DND-41 (cell line): Measurements from ENCODE around the gene TBC1D22A.

Source experiments
- ATAC-seq: fragments of 200-7000 bp; cut with Tn5 transposase; 3 replicates; pipeline ENCODE4 v1.9.1; 2021; ENCODE audit warnings: low read depth; ENCODE audit not compliant: insufficient read depth
- DNase-seq: peaks from one replicate; pipeline ENCODE4 v3.0.0-alpha.2; 2020
- H2AFZ ChIP-seq: 2 replicates; pipeline ENCODE4 v1.6.0; 2012; ENCODE audit warnings: low read depth, low read length
- H3K27ac ChIP-seq: 2 replicates; pipeline ENCODE4 v1.5.1; 2012; ENCODE audit warnings: low read length, inconsistent platforms
- H3K27me3 ChIP-seq: fragments of 200-600 bp; sonication (generic); 2 replicates; pipeline ENCODE4 v1.6.0; 2012; ENCODE audit warnings: low read length, mild to moderate bottlenecking, inconsistent platforms; ENCODE audit not compliant: insufficient read depth, poor library complexity
- H3K36me3 ChIP-seq: 2 replicates; pipeline ENCODE4 v1.5.1; 2012; ENCODE audit warnings: low read length, inconsistent platforms; ENCODE audit not compliant: insufficient read depth
- H3K4me1 ChIP-seq: 2 replicates; pipeline ENCODE4 v1.5.1; 2012; ENCODE audit warnings: mild to moderate bottlenecking, low read length; ENCODE audit not compliant: insufficient read depth
- H3K4me2 ChIP-seq: 2 replicates; pipeline ENCODE4 v1.6.0; 2012; ENCODE audit warnings: mild to moderate bottlenecking, moderate library complexity, low read length, inconsistent platforms; ENCODE audit not compliant: insufficient read depth
- H3K4me3 ChIP-seq, 2 experiments: fragments of 200-600 bp in 1 of 2; shearing (Covaris generic) in 1 of 2; 2 replicates each; pipeline ENCODE4 v1.5.1; 2012 to 2016; ENCODE audit warnings: inconsistent platforms in 2 of 2, low read length in 2 of 2, mild to moderate bottlenecking in 2 of 2, low read depth in 1 of 2, moderate library complexity in 1 of 2
- H3K79me2 ChIP-seq: 2 replicates; pipeline ENCODE4 v1.6.0; 2012; ENCODE audit warnings: low read length, inconsistent platforms; ENCODE audit not compliant: insufficient read depth
- H3K9ac ChIP-seq: 2 replicates; pipeline ENCODE4 v1.6.0; 2012; ENCODE audit warnings: low read depth, mild to moderate bottlenecking, inconsistent platforms, low read length, moderate library complexity
- H3K9me3 ChIP-seq: 2 replicates; pipeline ENCODE4 v1.5.1; 2012; ENCODE audit warnings: low read length, moderate library complexity, mild to moderate bottlenecking, inconsistent platforms; ENCODE audit not compliant: insufficient read depth, severe bottlenecking
- H4K20me1 ChIP-seq: 2 replicates; pipeline ENCODE4 v1.6.0; 2012; ENCODE audit warnings: low read length; ENCODE audit not compliant: insufficient read depth
- EZH2 ChIP-seq: IDR thresholded peaks from 3 replicates; pipeline ENCODE4 v1.6.1; 2012; ENCODE audit warnings: borderline replicate concordance, low read depth, mild to moderate bottlenecking, moderate library complexity, low read length, inconsistent platforms; ENCODE audit not compliant: severe bottlenecking
- TF ChIP-seq, protein P1 (sequence below): IDR thresholded peaks from 2 replicates; pipeline ENCODE4 v1.5.1; 2012; ENCODE audit warnings: borderline replicate concordance, low read length, moderate library complexity, mild to moderate bottlenecking; ENCODE audit not compliant: poor library complexity, severe bottlenecking; ENCODE audit errors: extremely low read depth

The TBC1D22A gene

GRCh38 chr22:46972256-46972655 is 209.8 kb downstream of the TBC1D22A start:
- Histone ChIP-seq H3K4me3 (no peak overlapping the region), H3K79me2 (peaks cover 3% of the 10 kb centered on the region), H3K27me3 (no peaks in the 10 kb centered on the region), H3K9me3 (no peaks in the 10 kb centered on the region), H3K27ac (no peak overlapping the region), H3K36me3 (peaks cover 23% of the 10 kb centered on the region), H3K4me1 (no peaks in the 10 kb centered on the region), H2AFZ (no peak overlapping the region), H3K9ac (no peak overlapping the region), H3K4me2 (no peak overlapping the region), H4K20me1 (peaks cover 18% of the 10 kb centered on the region; the same call in 1 of the 2 replicates)
- DNase-seq (no peak), ATAC-seq (no peak)
- TF ChIP-seq EZH2: no peak
- TF ChIP-seq, protein P1, sequence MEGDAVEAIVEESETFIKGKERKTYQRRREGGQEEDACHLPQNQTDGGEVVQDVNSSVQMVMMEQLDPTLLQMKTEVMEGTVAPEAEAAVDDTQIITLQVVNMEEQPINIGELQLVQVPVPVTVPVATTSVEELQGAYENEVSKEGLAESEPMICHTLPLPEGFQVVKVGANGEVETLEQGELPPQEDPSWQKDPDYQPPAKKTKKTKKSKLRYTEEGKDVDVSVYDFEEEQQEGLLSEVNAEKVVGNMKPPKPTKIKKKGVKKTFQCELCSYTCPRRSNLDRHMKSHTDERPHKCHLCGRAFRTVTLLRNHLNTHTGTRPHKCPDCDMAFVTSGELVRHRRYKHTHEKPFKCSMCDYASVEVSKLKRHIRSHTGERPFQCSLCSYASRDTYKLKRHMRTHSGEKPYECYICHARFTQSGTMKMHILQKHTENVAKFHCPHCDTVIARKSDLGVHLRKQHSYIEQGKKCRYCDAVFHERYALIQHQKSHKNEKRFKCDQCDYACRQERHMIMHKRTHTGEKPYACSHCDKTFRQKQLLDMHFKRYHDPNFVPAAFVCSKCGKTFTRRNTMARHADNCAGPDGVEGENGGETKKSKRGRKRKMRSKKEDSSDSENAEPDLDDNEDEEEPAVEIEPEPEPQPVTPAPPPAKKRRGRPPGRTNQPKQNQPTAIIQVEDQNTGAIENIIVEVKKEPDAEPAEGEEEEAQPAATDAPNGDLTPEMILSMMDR: no peak

- H3K27me3 ChIP-seq: no peaks in the 10 kb centered on the region
- H2AFZ ChIP-seq: no peak overlapping the region
- TF ChIP-seq, protein P1: no peak
- TF ChIP-seq EZH2: no peak
- no peak overlapping the region for H3K27ac ChIP-seq
- no peaks in the 10 kb centered on the region for H3K9me3 ChIP-seq
- no peak overlapping the region for H3K9ac ChIP-seq
- peaks cover 15% of the 10 kb centered on the region; the same call in 1 of the 2 replicates for H4K20me1 ChIP-seq
- H3K4me2 ChIP-seq: no peak overlapping the region
- H3K4me1 ChIP-seq: no peaks in the 10 kb centered on the region
- H3K36me3 ChIP-seq: peaks cover 30% of the 10 kb centered on the region
- peaks cover 3% of the 10 kb centered on the region for H3K79me2 ChIP-seq
- DNase-seq: no peak
- no peak overlapping the region for H3K4me3 ChIP-seq
- ATAC-seq: no peak
Measured at GRCh38 chr22:46972901-46973831, 210.7 kb downstream of the TBC1D22A start.

DNA sequence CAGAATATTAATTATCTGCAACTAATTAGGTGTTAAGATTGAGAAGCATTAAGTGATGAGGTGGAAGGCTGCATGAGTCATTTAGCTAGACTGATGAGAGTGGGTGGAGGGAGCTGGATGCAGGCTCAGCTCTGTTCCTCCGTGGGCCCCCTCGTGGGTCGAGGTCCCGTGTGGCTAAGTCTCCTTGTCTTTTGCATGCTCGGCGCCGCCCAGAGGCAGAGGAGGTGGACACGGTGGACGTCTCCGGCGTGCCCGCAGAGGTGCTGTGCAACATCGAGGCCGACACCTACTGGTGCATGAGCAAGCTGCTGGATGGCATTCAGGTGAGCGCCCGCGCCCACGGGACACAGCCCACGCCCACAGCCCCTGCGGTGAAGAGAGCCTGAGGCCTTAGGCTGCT is 211.6 kb downstream of the TBC1D22A start:
- no peak for ATAC-seq
- H3K4me2 ChIP-seq: no peak overlapping the region
- H3K9me3 ChIP-seq: no peaks in the 10 kb centered on the region
- H3K27me3 ChIP-seq: no peaks in the 10 kb centered on the region
- peaks cover 37% of the 10 kb centered on the region for H3K36me3 ChIP-seq
- H2AFZ ChIP-seq: no peak overlapping the region
- no peak for DNase-seq
- H3K4me1 ChIP-seq: no peaks in the 10 kb centered on the region
- TF ChIP-seq, protein P1: no peak
- TF ChIP-seq EZH2: no peak
- H3K27ac ChIP-seq: no peak overlapping the region
- no peak overlapping the region for H3K4me3 ChIP-seq
- no peak overlapping the region for H3K9ac ChIP-seq
- peaks cover 3% of the 10 kb centered on the region for H3K79me2 ChIP-seq
- H4K20me1 ChIP-seq: peaks cover 14% of the 10 kb centered on the region; the same call in 1 of the 2 replicates
